ENCODE data around the gene SEC24B. TPM values are rescaled to one million over a fixed set of nuclear protein-coding genes. Genes with fewer than 3 reads are reported as not detected.

Gene SEC24B
- total RNA-seq, 1 donor from 2014 or later = 40.3 TPM

DNA sequence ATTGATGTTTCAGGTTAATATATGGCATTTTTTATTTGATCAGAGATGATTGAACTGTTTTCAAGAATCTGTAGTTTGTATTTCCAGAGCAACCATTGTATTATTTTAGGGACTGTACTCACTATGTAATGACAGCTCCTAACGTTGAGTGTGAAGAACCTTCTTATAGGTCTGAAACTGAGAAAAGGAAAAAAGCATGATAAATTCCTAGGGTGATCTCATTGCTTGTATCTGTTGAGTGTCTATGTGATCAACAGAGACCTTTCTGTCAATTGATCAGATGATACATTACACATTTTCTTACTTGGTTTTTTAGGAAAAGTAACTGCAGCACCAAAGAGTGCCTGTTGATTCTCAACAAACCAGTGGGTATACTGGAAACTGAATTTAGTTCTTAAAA is 40.2 kb downstream of the SEC24B start:
- peaks cover 3% of the 10 kb centered on the region for H3K4me1 Mint-ChIP-seq (ENCODE audit: low read depth)

DNA sequence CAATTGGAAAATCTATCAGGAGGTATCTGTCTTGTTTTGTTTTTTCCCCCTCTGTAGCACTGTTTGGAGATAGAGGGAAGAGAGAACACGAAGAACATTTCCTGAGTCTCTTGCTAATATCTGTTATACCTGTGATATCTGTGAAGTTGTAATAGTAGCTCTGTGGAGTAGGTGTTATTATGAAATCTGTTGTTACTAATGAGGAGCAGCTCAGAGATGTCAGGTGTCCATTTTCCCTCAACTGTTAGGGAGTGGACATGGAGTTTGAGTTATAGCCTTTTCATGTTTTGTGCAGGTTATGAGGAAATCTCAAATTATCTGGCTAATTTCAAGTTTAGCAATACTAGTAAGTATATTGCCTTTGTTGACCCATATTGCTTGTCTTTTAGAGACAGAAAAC is 52.4 kb downstream of the SEC24B start:
- no peaks in the 10 kb centered on the region for H3K27me3 Mint-ChIP-seq
- H3K9me3 Mint-ChIP-seq (ENCODE audit: low read depth) = no peaks in the 10 kb centered on the region
- peaks cover 6% of the 10 kb centered on the region for H3K4me1 Mint-ChIP-seq (ENCODE audit: low read depth)
- no peak for DNase-seq (ENCODE audit: low spot score, unreplicated experiment)
- H3K4me3 Mint-ChIP-seq (ENCODE audit: low read depth) = no peak overlapping the region
- no peak overlapping the region for H3K27ac Mint-ChIP-seq
- TF ChIP-seq, protein P1, sequence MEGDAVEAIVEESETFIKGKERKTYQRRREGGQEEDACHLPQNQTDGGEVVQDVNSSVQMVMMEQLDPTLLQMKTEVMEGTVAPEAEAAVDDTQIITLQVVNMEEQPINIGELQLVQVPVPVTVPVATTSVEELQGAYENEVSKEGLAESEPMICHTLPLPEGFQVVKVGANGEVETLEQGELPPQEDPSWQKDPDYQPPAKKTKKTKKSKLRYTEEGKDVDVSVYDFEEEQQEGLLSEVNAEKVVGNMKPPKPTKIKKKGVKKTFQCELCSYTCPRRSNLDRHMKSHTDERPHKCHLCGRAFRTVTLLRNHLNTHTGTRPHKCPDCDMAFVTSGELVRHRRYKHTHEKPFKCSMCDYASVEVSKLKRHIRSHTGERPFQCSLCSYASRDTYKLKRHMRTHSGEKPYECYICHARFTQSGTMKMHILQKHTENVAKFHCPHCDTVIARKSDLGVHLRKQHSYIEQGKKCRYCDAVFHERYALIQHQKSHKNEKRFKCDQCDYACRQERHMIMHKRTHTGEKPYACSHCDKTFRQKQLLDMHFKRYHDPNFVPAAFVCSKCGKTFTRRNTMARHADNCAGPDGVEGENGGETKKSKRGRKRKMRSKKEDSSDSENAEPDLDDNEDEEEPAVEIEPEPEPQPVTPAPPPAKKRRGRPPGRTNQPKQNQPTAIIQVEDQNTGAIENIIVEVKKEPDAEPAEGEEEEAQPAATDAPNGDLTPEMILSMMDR (IDR thresholded peaks at IDR 0.05; ENCODE audit: unreplicated experiment) = no peak
- H3K36me3 Mint-ChIP-seq (ENCODE audit: insufficient read depth) = peaks cover 11% of the 10 kb centered on the region

More for the DNA sequence above, 40.2 kb downstream of the SEC24B start:
- H3K27me3 Mint-ChIP-seq = no peaks in the 10 kb centered on the region
- no peak overlapping the region for H3K27ac Mint-ChIP-seq
- TF ChIP-seq, protein P1 (IDR thresholded peaks at IDR 0.05; ENCODE audit: unreplicated experiment) = no peak
- peaks cover 14% of the 10 kb centered on the region for H3K36me3 Mint-ChIP-seq (ENCODE audit: insufficient read depth)
- H3K4me3 Mint-ChIP-seq (ENCODE audit: low read depth) = no peak overlapping the region
- H3K9me3 Mint-ChIP-seq (ENCODE audit: low read depth) = no peaks in the 10 kb centered on the region
- DNase-seq (ENCODE audit: low spot score, unreplicated experiment) = no peak

DNA sequence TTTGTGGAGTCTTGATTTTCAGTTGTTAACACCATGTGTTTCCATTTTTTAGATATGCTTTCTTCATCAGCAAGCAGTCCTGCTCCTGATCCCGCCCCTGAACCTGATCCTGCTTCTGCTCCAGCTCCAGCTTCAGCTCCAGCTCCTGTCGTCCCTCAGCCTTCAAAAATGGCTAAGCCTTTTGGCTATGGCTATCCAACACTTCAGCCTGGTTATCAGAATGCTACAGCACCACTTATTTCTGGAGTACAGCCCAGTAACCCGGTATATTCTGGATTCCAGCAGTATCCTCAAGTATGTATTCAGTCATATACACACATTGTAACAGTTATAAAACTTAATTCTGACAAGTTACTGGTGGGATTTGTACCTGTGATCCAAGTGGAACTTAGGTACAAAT is 60.9 kb downstream of the SEC24B start:
- DNase-seq (ENCODE audit: low spot score, unreplicated experiment) = no peak
- peaks cover 30% of the 10 kb centered on the region for H3K36me3 Mint-ChIP-seq (ENCODE audit: insufficient read depth)

DNA sequence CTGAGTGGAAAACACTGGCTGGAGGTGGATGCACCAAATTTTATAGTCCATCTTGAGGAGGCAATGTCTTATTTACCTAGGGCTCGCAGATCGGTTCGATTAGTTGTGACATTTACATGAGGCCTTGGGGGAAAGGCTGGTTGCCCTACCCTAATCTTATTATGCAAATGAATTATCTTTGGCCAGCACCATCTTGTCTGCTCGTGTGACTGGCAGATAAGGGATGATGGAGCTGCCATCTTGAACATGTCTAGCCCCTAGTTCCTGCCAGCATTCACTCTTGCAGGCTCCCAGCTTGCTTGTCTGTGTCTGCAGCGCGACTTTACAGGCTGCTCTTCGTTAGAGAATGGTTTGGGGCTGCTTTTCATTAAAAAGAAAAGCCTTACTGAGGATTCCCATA is 61.9 kb downstream of the SEC24B start:
- no peaks in the 10 kb centered on the region for H3K27me3 Mint-ChIP-seq
- no peak overlapping the region for H3K27ac Mint-ChIP-seq
- H3K4me3 Mint-ChIP-seq (ENCODE audit: low read depth) = no peak overlapping the region
- peaks cover 2% of the 10 kb centered on the region for H3K4me1 Mint-ChIP-seq (ENCODE audit: low read depth)
- no peak for DNase-seq (ENCODE audit: low spot score, unreplicated experiment)
- no peaks in the 10 kb centered on the region for H3K9me3 Mint-ChIP-seq (ENCODE audit: low read depth)
- peaks cover 31% of the 10 kb centered on the region for H3K36me3 Mint-ChIP-seq (ENCODE audit: insufficient read depth)
- TF ChIP-seq, protein P1 (IDR thresholded peaks at IDR 0.05; ENCODE audit: unreplicated experiment) = no peak

More for the DNA sequence above, 60.9 kb downstream of the SEC24B start:
- Mint-ChIP-seq H3K4me3 (ENCODE audit: low read depth) (no peak overlapping the region), H3K9me3 (ENCODE audit: low read depth) (no peaks in the 10 kb centered on the region), H3K27me3 (no peaks in the 10 kb centered on the region), H3K27ac (no peak overlapping the region), H3K4me1 (ENCODE audit: low read depth) (peaks cover 2% of the 10 kb centered on the region)
- TF ChIP-seq, protein P1 (IDR thresholded peaks at IDR 0.05; ENCODE audit: unreplicated experiment) = no peak

DNA sequence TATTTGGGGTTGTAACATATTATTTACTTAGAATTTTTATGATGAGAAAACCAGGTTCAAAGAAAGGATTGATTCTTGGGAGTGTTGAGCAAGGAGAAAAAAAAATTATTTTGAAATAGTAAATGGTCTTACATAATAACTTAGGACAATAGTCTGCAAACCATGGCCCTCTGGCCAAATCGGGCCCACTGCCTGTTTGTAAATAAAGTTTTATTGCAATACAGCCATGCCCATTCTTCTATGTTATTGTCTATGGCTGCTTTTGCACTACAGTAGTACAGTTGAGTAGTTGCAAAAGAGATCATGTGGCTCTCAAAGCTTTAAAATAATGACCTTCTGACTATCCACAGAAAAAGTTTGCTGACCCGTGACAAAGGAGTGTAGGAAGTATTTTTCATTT is 63.3 kb downstream of the SEC24B start:
- no peaks in the 10 kb centered on the region for H3K9me3 Mint-ChIP-seq (ENCODE audit: low read depth)
- no peak overlapping the region for H3K4me3 Mint-ChIP-seq (ENCODE audit: low read depth)
- no peak for DNase-seq (ENCODE audit: low spot score, unreplicated experiment)
- peak overlapping the region; percentile 41 for H3K27ac Mint-ChIP-seq
- H3K27me3 Mint-ChIP-seq = no peaks in the 10 kb centered on the region
- peaks cover 30% of the 10 kb centered on the region for H3K36me3 Mint-ChIP-seq (ENCODE audit: insufficient read depth)
- TF ChIP-seq, protein P1 (IDR thresholded peaks at IDR 0.05; ENCODE audit: unreplicated experiment) = no peak
- H3K4me1 Mint-ChIP-seq (ENCODE audit: low read depth) = peaks cover 2% of the 10 kb centered on the region

All from progenitor cell of endocrine pancreas (in vitro differentiated cells).